Neural progenitor cell (in vitro differentiated cells): ENCODE results near the gene SYTL3.

ENCODE experiments used
- CTCF ChIP-seq: fragments of 200-600 bp; sonication (generic); IDR thresholded peaks from 2 replicates; pipeline ENCODE4 v1.5.1; 2017; ENCODE audit warnings: antibody characterized with exemption, mild to moderate bottlenecking
- EZH2 ChIP-seq: fragments of 200-600 bp; sonication (generic); IDR thresholded peaks from 2 replicates; pipeline ENCODE4 v1.6.1; 2017; ENCODE audit warnings: antibody characterized with exemption, mild to moderate bottlenecking, moderate library complexity

- no peak for TF ChIP-seq CTCF
- TF ChIP-seq EZH2 = no peak
Measured at GRCh38 chr6:158805698-158806377, 156.0 kb downstream of the SYTL3 start.
